ENCODE results near the gene RNF144B. TPM values are rescaled to one million over a fixed set of nuclear protein-coding genes. Genes with fewer than 3 reads are reported as not detected.
A peak's percentile ranks its signal among the peaks of the same experiment; 100 is the strongest.

RNF144B gene
- total RNA-seq: 1 to 10 TPM; 1.3 to 1.7 TPM

DNA sequence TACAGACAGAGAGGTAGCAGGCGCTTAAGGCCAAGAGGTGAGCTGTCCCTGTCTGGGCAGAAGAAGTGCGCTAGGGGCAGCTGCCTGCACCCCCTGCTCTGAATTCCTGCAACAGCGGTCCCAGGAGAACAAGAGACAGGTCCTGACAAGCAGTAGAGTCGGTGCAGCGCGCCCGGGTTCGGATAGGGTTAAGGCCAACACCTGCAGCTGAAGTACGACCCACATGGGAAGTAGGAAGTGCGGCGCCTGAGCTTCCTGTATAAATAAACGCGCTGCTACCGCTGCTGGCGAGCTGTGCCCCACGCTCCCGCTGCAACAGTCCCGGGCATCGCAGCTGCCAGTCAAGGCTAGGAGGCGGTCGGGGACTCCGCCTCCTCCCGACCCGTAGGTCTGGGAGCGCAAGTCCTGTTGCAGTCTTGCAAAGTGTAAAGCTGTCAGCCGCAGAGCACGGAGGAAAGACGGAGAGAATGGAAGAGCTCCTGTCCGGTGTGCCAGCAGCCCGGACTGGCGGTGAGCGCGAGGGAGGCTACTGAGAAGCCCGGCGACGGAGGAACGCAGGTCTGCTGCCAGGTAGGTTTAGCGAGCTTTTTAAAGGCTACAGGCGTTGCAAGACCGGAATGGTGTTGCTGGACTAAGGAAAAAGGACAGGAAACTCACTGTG, at the start of gene RNF144B:
RNF144B (plus strand) TSS at position 290 of the 661 bp plus-strand sequence. CDS start 12,185 bp downstream, outside the sequence.
- Mint-ChIP-seq H3K9me3 (no peaks in the 10 kb centered on the region), H3K4me3 (peak within 1 kb of the TSS; percentile 94)
- POLR2A ChIA-PET: interaction anchor here (0.5 kb wide), 1 partner anchor 220 kb away, joined by 3 read pairs; no protein-coding TSS in a partner anchor

DNA sequence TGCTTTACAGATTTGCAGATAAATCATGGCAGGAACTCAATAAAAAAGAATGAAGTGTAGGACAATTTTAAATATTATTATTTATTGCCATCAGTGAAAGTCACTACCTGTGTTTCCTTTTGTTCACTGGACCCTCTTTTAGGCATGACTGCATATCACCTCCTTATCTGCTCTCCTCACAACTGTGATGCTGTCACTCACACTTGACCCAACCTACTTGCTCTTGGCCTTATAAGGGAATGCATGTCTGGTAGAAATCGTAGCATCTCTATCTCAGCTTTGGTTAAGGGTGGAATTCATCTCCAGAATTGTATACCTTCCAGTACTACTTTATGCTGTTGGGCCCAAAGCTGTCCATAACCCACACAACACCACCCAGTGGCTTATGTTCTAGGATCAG, 47.6 kb upstream of the RNF144B start:
- CTCF ChIA-PET: no interaction called here
- H3K4me1 Mint-ChIP-seq: no peaks in the 10 kb centered on the region
- no peaks in the 10 kb centered on the region for H3K9me3 Mint-ChIP-seq

More for the DNA sequence above, at the start of gene RNF144B:
- CTCF ChIA-PET: interaction anchor here (0.6 to 1.0 kb wide), 2 partner anchors 12 to 368 kb away, joined by 4 read pairs; no protein-coding TSS in a partner anchor
- Mint-ChIP-seq H3K27ac (peak within 1 kb of the TSS; percentile 85), H3K36me3 (ENCODE audit: low read depth) (no peaks in the 10 kb centered on the region), H3K4me1 (peaks cover 34% of the 10 kb centered on the region), H3K27me3 (peaks cover 5% of the 10 kb centered on the region)
- peak; percentile 65 for DNase-seq

DNA sequence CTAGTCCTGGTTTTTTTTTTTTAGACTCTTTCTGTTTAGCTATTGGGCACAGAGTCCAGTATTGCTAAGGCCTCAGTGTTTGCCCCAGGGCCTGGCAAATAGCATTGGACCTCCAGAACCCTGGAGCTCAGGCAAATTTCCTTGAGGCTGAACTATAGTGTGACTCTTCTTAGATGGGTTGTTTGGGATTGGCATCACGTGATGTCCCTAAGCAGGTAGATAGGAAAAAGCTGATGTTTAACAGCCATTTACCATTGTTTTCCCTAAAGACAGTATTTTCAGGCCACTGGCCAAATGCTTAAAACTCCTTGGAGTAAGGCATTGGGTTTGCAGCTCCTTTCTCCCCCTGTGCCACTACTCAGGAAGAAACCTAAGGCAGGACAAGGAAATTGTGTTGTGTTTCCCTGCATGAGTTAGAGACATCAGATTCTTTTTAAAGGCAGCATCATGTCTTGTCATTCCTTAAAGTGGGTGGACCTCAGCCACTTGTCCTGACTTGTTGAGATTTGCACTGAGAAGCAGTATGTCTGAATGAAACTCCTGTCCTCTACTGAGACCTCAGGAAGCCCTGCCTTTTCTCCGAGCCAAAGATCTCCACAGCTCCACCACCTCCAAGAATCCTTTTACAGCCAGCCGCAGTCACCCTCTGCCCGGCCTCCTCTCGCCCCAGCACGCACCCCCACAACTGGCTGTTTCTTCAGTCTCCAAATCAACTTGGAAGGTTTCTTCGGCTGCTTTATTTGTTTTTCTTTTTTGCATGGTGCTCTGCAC, 46.2 kb upstream of the RNF144B start:
- H3K4me1 Mint-ChIP-seq: no peaks in the 10 kb centered on the region
- POLR2A ChIA-PET: no interaction called here
- DNase-seq: no peak
- no peaks in the 10 kb centered on the region for H3K9me3 Mint-ChIP-seq
- CTCF ChIA-PET: no interaction called here
- peaks cover 4% of the 10 kb centered on the region for H3K27me3 Mint-ChIP-seq
- no peaks in the 10 kb centered on the region for H3K36me3 Mint-ChIP-seq (ENCODE audit: low read depth)
- no peak overlapping the region for H3K27ac Mint-ChIP-seq
- H3K4me3 Mint-ChIP-seq: no peak overlapping the region

More for the DNA sequence above, 47.6 kb upstream of the RNF144B start:
- POLR2A ChIA-PET: no interaction called here
- no peak for DNase-seq
- no peaks in the 10 kb centered on the region for H3K36me3 Mint-ChIP-seq (ENCODE audit: low read depth)
- H3K4me3 Mint-ChIP-seq: no peak overlapping the region
- no peak overlapping the region for H3K27ac Mint-ChIP-seq
- peaks cover 4% of the 10 kb centered on the region for H3K27me3 Mint-ChIP-seq

DNA sequence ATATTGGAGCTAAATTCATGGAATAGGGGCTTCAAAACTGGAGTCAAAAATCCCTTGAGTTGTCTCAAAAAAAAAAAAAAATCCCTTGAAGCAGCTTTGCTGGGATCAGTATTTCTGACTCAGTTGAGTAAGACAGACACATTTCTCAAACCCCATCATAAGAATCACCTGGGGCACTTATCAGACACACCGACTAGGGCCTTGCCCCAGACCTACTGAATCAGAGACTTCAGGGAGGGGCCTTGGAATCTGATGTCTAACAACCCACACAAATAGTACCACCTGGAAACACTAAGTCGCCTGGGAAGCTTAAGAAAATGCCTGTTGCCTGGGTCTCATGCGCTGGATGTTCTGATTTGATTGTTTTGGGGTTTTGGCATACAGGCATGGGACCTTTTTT, 44.9 kb upstream of the RNF144B start:
- Mint-ChIP-seq H3K27me3 (no peaks in the 10 kb centered on the region), H3K36me3 (ENCODE audit: low read depth) (no peaks in the 10 kb centered on the region), H3K27ac (no peak overlapping the region), H3K4me3 (no peak overlapping the region), H3K9me3 (no peaks in the 10 kb centered on the region), H3K4me1 (no peaks in the 10 kb centered on the region)
- POLR2A ChIA-PET: no interaction called here
- CTCF ChIA-PET: interaction anchor here (0.5 to 0.6 kb wide), 2 partner anchors 78 to 247 kb away, joined by 3 read pairs; no protein-coding TSS in a partner anchor
- DNase-seq: no peak

DNA sequence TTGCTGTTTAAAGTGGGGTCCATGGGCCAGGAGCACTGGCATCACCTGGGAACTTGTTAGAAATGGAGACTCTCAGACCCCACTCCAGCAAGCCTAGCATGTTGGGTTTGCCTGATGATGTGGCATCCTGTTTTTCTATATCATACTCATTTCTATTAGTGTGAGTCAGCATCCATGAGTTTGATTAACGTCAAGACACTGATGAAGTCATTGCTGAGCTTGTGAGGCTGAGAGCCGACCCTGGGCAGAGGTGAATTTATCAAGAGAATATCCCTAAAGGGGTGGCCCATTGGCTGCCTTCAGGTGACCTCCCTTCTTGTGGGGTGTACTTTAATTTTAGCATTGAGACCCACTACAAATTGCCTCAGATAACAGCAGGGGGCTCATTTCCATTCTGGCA, 43.4 kb upstream of the RNF144B start:
- Mint-ChIP-seq H3K27me3 (peaks cover 3% of the 10 kb centered on the region), H3K4me1 (no peaks in the 10 kb centered on the region), H3K4me3 (no peak overlapping the region), H3K36me3 (ENCODE audit: low read depth) (no peaks in the 10 kb centered on the region), H3K9me3 (no peaks in the 10 kb centered on the region), H3K27ac (no peak overlapping the region)
- POLR2A ChIA-PET: no interaction called here
- CTCF ChIA-PET: no interaction called here
- DNase-seq: no peak

DNA sequence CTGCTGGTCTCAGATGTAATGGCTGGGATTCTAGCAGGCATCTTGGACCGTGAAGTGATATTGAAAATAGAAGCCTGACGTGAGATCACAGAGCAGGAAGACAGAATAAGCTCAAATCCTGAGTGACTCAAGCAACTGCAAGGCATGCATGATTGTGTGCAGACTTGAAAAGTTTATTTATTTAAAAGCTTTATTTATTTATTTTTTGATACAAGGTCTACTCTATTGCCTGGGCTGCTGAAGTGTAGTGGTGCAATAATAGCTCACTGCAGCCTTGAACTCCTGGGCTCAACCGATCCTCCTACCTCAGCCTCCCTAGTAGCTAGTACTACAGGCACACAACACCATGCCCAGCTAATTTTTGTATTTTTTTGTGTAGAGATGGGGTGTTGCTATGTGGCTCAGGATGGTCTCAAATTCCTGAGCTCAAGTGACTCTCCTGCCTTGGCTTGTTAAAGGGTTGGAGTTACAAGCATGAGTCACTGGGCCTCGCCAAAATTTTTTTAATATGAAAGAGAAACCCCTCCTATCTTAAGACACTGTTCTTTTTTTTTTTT, 40.1 kb upstream of the RNF144B start:
- no peak overlapping the region for H3K27ac Mint-ChIP-seq
- H3K4me3 Mint-ChIP-seq: no peak overlapping the region
- DNase-seq: no peak
- no peaks in the 10 kb centered on the region for H3K36me3 Mint-ChIP-seq (ENCODE audit: low read depth)
- H3K4me1 Mint-ChIP-seq: no peaks in the 10 kb centered on the region
- H3K9me3 Mint-ChIP-seq: no peaks in the 10 kb centered on the region
- ChIA-PET CTCF (no interaction called here), POLR2A (no interaction called here)
- H3K27me3 Mint-ChIP-seq: peaks cover 16% of the 10 kb centered on the region

DNA sequence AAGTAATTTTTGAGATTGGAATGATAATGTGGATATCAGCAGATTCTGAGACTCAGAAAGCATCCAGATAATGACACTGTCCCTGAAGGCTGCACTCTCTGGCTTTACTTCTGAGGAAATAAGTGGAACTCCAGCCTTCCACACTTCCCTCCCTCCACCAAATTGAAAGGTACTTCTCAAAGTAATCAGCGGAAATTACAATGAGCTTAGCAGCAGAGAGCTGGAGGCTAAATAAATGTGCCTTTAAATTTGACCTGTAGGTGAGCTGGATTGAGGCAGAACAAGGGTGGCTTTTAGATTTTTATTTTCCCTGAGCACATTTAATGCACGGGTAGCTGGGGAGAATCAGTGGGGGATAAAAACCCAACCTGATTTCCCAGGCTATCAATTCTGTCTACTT, 39.3 kb upstream of the RNF144B start:
- Mint-ChIP-seq H3K27me3 (peaks cover 16% of the 10 kb centered on the region), H3K4me3 (no peak overlapping the region), H3K27ac (no peak overlapping the region), H3K9me3 (no peaks in the 10 kb centered on the region), H3K4me1 (no peaks in the 10 kb centered on the region), H3K36me3 (ENCODE audit: low read depth) (no peaks in the 10 kb centered on the region)
- CTCF ChIA-PET: no interaction called here
- no peak for DNase-seq
- POLR2A ChIA-PET: no interaction called here

DNA sequence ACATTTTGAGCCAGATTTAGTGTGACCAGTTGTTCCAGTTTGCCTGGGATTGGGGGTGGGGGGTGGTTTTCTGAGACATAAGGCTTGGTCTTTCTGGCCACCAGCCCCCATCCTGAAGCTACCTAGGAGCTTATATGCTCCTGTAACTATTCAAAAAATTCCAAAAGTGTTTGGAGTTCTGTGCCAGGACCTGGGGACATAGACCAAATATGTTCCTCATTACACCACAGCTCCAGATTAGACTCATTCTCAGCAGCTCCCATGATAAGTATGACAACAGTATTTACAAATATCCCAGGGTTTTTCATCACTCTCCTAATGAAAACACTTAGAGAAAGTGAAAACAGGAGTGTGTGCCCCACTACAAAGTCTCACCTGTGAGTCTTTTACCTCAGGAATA, 37.8 kb upstream of the RNF144B start:
- POLR2A ChIA-PET: no interaction called here
- CTCF ChIA-PET: interaction anchor here (0.6 to 1.1 kb wide), 2 partner anchors 18 to 64 kb away, joined by 3 read pairs; no protein-coding TSS in a partner anchor

DNA sequence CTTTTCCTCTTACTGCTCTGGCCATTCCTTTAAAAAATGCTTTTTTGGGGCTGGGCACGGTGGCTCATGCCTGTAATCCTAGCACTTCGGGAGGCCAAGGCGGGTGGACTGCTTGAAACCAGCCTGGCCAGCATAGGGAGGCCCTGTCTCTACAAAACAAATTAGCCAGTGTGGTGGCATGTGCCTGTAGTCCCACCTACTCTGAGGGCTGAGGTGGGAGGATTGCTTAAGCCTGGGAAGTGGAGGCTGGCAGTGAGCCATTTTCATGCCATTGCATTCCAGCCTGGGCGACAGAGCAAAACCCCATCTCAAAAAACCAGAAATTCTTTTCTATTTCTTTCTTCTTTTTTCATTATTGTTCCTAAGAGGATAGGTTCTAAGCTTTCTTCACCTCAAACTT, 36.9 kb upstream of the RNF144B start:
- Mint-ChIP-seq H3K27me3 (peaks cover 23% of the 10 kb centered on the region), H3K36me3 (ENCODE audit: low read depth) (no peaks in the 10 kb centered on the region), H3K9me3 (no peaks in the 10 kb centered on the region), H3K4me1 (no peaks in the 10 kb centered on the region), H3K27ac (no peak overlapping the region), H3K4me3 (no peak overlapping the region)
- DNase-seq: no peak
- ChIA-PET POLR2A (no interaction called here), CTCF (no interaction called here)

More for the DNA sequence above, 37.8 kb upstream of the RNF144B start:
- no peaks in the 10 kb centered on the region for H3K9me3 Mint-ChIP-seq
- H3K36me3 Mint-ChIP-seq (ENCODE audit: low read depth): no peaks in the 10 kb centered on the region
- H3K4me3 Mint-ChIP-seq: no peak overlapping the region
- H3K27me3 Mint-ChIP-seq: peaks cover 18% of the 10 kb centered on the region
- H3K4me1 Mint-ChIP-seq: no peaks in the 10 kb centered on the region
- H3K27ac Mint-ChIP-seq: no peak overlapping the region
- DNase-seq: no peak

DNA sequence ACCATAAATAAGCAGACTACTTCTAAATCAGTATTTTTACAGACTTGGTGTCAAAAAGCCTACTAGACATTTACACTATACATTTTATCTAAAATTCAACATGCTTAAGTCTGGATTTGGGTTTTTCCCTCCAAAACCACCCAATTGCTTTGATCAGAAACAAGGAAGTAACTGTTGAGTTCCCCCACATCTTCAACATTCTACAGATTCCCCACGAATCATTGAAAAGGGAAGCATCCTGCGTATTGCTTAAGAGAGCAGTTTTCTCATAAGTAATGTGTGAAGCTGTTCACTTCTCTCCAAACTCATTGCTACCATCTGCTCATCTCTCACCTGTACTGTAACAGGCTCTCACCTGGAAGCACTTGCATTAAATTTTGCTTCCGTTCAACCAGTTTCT, 36.4 kb upstream of the RNF144B start:
- DNase-seq: no peak
- H3K36me3 Mint-ChIP-seq (ENCODE audit: low read depth): no peaks in the 10 kb centered on the region
- H3K27me3 Mint-ChIP-seq: peaks cover 23% of the 10 kb centered on the region
- ChIA-PET CTCF (no interaction called here), POLR2A (no interaction called here)
- H3K27ac Mint-ChIP-seq: no peak overlapping the region
- no peak overlapping the region for H3K4me3 Mint-ChIP-seq
- H3K4me1 Mint-ChIP-seq: no peaks in the 10 kb centered on the region
- H3K9me3 Mint-ChIP-seq: no peaks in the 10 kb centered on the region

DNA sequence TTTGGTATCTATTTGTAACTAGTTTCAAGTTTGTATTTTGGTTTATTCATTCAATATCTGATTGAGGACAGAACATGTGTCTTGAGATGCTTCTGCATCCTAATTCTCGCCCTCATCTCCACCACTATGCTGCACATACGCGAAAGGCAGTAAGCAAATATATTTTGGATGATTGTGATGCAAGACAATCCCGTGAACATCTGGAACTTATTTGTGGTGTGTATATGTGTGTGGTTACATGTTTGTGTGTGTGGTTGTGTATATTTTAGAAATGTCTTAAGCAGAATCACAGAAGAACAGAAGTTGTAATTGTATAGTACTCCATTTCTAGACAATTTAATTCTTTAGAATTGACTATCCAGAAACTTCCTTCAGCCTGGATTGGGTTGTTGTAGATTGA, 35.1 kb upstream of the RNF144B start:
- POLR2A ChIA-PET: interaction anchor here (0.6 kb wide), 1 partner anchor 42 kb away, joined by 3 read pairs; no protein-coding TSS in a partner anchor
- DNase-seq: no peak
- Mint-ChIP-seq H3K27ac (no peak overlapping the region), H3K4me3 (no peak overlapping the region), H3K9me3 (no peaks in the 10 kb centered on the region), H3K36me3 (ENCODE audit: low read depth) (no peaks in the 10 kb centered on the region), H3K4me1 (no peaks in the 10 kb centered on the region), H3K27me3 (peaks cover 23% of the 10 kb centered on the region)
- CTCF ChIA-PET: no interaction called here

DNA sequence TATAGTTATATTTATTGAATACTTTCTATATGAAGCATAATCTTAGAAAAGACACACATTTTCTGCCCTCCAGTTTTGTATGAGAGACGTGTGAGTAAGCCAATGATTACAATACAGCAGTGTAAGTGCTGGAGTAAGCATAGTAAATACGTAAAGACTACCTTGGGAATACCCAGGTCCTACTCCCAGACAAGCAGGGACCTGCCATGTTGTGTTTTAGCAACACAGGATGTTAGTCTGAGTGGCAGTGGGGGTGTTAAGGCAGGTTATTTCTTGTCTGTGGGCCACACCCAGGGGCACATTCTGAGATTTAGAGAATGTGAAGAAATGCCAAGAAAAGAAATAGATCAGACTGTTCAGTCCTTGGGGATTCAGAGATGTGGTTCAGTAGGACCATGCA, 34.3 kb upstream of the RNF144B start:
- Mint-ChIP-seq H3K27ac (no peak overlapping the region), H3K36me3 (ENCODE audit: low read depth) (no peaks in the 10 kb centered on the region), H3K4me1 (no peaks in the 10 kb centered on the region), H3K27me3 (peaks cover 23% of the 10 kb centered on the region), H3K4me3 (no peak overlapping the region), H3K9me3 (no peaks in the 10 kb centered on the region)
- ChIA-PET POLR2A (no interaction called here), CTCF (no interaction called here)
- DNase-seq: no peak

DNA sequence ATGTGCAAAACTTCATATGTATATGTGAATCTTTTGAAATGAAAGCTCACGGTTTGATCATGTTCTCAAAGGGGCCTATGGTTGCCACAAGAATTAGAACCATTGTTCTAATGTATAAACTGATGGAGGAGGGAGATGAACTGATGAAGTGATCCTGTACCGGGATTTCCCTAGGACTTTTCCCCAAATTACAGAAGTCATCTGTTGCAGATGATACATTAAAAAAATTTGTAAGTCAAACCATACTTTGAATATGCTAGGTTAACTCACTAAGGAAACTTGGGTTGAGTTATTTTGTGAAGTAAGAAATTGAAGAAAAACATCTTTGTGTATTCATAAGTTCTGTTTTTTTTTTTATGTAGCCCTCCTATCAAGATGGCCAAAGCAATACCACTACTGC, 33.9 kb upstream of the RNF144B start:
- ChIA-PET CTCF (no interaction called here), POLR2A (no interaction called here)
- Mint-ChIP-seq H3K4me3 (no peak overlapping the region), H3K27ac (no peak overlapping the region), H3K9me3 (no peaks in the 10 kb centered on the region), H3K27me3 (peaks cover 23% of the 10 kb centered on the region), H3K4me1 (no peaks in the 10 kb centered on the region), H3K36me3 (ENCODE audit: low read depth) (no peaks in the 10 kb centered on the region)
- no peak for DNase-seq
